HG03460 (cell line): ENCODE results near the gene NCK2.
"Not testable (repeated sequence)": the region's sequence is repeated elsewhere in the genome, so short reads cannot be mapped to it uniquely, and the experiment has no call there.

Experiments
- ATAC-seq: cut with Tn5 transposase; IDR thresholded peaks from one replicate; pipeline ENCODE4 v1.9.1; 2021; ENCODE audit not compliant: unreplicated experiment

The NCK2 gene

DNA sequence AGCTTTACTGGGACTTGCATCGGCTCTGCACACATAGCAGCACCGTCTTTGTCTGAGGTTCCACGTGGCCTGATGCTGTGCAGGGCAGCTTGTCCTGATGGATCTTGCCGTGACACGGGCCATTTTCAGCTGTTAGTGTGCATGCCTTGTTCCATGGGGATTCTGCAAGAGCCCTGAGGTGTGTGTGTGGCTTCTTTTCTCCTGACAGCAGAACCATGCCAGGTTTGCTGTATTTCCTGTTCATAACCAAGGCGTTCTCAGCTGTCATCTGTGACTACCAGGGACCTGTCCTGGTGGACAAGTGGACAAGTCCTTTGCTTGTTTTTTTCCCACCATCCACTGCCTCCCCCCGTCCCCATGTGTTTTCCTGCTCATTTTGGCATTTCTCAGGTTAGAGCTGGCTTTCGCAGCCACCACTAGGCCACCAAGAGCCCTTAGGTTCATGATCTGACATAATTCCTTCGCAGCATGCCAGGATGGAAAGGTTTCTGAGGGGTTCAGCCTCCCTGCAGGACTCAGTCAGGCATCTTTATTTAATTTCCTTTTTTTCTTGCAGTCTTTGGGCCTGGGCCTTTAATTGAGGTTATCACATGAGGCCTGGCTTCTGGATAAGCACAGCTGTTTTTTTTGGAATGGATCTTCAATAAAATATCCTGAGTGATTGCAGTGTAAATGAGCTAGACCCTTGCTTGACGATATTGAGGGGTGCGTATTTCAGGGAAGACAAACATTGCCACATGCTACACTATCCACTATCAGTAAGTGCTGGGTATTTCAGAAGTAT, 139.4 kb downstream of the NCK2 start:
- no peak for ATAC-seq

DNA sequence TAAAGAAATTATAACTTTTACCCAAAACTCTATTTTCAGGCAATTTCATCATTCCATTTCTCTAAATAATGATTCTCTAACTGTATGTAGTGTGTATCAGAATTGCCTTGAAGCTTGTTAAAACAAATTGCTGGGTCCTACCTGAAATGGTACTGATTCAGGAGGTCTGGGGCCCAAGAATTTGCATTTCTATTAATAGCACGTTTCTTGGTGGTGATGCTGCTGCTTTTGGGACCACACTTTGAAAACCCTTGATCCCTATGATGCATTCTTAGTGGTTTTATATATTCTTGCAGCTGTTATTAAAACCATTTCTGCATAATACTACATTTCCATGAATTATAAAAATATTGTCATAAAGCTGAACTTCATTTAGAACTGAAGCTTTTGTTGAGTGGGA, 140.7 kb downstream of the NCK2 start:
- no peak for ATAC-seq

DNA sequence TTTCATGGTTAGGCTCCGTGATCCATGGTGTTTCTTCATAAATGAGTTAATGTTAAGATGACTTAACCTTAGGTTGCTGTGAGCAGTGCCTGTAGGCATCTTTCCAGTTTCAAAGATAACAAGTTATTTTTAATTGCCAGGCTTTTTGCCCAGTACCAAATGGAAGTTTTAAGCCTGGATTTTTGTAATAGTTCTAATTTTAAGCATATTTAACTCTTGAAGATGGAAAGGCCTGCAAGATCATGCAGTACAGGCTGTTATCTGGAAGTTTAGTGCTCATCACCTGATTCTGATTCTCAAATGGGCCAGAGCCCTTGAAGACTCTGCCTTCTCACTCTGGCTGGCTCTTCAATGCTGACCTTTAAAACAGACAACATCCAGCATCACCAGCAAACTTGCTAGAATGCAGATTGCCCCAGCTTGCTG, 141.3 kb downstream of the NCK2 start:
- ATAC-seq, result no peak

DNA sequence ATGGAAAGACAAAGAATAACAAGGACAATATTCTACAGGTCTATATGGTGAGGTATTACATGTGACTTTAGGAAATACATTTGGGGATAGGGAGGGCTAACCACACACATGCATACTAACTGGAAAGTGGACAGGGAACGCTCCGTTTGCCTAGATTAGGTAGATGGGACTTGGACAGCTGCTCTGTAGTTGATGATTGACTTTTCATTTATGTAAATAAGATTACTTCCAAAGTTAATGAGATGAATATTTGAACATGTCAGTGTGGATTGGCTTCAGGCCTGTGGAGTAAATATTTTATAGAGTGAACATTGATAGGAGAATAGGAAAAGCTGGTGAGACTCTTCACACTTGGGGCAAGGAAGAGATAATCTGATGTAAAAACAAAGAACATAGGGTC, 142.0 kb downstream of the NCK2 start:
- no peak for ATAC-seq

DNA sequence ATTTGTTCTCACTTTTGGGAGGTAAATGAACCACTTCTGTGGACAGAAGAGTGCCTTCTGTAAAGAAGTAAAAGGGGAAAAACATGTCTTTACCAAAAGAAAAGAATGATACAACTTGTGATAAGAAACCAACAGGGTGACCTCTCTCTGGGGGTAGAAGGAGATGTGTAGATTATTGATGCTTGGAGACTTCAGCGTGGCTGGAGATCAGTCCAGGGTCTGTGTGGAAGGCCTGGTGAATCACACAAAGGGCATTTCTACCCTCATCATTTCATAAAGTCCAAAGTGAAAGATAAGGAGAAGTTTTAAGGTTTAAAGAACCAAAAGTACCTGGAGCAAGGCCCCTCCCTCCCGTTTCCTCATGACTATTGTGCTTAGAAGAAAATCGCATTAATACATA, 142.5 kb downstream of the NCK2 start:
- no peak for ATAC-seq

DNA sequence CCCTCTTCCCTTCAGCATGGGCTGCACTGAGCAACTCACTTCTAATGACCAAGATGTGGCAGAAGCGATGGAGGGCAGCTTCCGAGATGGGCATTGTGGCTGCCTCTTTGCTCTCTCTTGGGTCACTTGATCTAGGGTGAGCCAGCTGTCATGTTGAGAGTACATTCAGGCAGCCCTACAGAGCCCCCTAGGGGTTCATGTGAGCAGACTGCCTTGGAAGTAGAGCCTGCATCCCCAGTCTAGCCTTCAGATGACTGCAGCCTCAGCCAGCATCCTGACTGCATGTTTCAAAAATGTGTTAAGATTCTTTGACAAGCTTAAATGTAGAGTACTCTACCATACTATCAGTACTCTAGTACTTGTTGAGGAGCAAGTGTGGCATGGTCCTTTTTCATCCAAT, 143.9 kb downstream of the NCK2 start:
- no peak for ATAC-seq

DNA sequence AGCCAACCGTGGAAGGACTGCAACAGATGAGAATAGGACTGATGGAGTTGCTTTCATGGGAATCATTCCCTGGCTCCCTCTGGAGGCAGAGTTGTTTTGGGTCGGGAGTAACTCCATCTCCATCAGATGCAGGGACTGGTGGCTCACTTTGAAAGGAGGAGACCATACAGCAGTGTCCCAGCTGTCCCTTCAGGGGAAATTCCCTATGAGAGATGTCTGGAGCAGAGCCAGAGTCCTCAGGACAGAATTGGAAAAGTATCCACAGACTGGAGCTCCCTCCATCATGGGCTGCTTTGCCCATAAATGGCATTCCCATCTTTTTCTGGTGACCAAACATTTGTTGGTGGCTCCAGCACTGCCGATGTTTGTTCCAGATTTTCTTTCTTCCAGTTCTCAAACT, 144.3 kb downstream of the NCK2 start:
- no peak for ATAC-seq

DNA sequence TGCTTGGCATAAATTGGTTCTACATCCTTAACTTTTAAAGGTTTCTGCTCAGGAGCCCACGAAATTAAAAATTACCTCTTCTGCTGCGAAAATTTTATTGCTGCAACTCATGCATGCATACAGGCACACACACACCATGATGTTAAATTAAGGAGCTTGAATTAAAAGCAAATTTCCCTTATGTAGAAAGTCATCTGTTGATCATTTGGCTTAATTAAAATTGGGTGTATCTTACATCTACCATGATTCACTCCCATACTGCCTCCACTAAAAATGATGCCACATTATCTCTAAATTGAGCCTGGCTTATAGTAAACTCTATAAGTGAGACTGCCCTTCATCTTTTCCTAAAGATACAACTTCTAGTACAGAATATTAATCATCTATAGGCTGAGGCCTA, 145.4 kb downstream of the NCK2 start:
- ATAC-seq, result no peak

DNA sequence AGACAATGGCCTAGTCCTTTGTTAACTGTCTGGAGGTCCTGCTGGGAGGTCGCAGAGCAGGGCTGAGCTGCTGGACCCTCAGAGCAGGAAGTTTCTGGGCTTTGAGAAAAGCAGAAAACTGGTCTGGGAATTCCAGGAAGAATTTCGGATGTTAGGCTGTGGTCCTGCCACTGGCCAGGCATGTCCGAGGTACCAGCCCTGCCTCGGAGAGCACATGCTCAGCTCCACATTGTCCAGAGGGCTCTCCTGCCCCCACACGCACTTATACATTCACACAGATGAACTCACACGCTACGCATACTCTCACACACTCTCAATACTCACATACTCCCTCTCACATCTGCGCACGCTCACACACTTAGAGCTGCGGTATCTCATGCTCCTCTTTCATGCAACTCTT, 146.1 kb downstream of the NCK2 start:
- ATAC-seq, result no peak

DNA sequence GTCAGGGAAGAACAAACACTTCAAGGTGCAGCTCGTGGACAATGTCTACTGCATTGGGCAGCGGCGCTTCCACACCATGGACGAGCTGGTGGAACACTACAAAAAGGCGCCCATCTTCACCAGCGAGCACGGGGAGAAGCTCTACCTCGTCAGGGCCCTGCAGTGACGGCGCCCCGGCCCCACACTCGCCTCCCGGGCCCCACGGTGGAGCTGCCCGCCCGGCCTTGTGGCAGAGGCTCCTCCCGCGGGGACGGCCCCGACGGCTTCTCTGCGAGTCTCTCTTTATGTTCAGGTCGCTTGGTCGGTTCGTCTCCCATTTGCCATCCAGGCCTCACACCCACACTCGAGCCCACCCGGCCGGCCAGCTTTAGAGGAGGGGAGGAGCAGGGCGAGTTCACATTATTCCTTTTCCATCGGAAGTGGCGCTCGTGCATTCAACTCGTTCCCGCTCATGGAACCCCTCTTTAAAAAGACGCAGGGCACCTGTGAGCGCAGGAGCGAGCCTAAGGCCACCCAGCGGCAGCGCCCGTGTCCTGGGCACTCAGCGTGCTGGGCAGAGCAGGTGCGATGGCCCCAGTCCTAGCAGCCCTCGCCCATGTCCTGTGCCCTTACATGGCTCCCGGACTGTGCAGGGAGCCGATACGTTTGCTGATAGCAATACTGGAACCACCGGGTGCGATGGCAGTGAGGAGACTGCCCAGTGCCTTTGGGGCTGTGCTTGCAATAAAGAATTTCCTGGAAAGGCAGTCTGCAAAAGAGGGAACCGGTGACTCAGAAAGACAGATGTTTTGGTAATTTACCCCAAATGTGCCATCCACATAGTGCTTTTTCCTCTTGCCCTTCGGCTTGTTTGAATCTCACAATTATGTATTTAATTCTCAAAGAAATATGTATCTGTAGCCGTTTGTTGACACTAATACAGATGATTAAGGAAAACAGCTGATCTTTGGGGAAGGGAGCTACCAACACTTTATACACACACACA, 148.6 kb downstream of the NCK2 start:
- ATAC-seq, result no peak

DNA sequence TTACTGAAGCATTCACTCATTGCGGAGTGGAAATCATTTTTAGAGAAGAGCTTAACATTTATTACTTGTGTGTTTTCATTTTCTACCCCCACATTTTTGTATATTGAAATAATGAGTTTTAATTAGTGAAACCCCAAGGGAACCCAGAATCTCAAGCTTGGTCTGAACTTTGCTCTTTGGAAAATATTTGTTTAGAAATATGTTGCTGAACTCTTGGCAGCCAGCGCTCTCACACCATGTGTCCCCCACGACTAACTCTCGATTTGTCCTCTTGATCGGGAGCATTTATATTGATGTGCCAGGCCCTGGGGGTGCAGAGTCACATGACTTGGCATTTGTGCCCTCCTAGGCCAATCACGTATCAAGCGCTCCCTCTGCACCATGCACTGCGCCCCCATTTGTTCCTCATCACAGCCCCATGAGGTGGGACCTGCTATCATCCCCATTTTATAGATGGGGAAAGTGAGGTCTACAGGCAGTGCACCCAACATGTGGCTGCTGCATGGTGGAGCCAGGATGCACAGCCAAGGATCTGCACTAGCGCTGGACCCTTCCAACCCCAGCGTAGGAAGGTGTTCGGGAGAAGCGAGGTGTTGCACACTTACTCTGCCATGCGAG, 149.7 kb downstream of the NCK2 start:
- no peak for ATAC-seq

DNA sequence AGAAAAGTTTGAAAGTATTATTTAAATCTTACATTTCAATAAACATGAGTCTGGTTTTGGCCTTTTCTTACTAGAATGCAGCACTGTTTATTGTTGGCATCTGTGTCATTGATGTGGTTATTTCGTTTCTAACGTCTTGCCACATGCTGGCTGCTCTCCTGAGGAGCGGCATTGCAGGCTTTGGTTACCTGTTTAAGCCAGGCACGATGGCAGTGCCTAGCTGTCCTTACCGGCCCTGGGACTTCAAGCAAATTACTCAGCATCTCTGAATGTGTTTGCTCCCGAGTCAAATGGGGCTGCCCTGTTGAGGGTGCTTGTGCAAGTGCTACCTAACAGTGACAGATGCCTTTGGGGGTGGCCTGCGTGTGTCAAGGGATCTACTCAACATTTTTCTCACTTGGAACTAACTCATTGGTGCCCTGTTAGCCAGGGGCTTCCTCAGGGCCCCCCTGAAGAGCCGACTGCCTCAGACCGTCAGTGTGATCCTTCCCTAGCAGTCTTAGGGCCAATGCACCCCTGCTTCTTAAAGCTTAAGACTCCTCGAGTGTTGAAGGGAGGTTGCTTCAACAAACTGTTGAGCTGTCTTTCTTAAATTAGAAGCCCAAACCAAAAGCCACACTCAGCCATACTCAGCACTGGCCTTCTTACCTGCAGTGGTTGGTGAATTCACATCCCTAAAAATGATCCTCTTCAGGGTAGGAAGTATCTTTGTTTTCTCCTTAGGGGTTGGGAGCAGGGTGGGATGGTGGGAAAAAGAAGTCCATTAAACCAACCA, 151.5 kb downstream of the NCK2 start:
- ATAC-seq, result no peak

DNA sequence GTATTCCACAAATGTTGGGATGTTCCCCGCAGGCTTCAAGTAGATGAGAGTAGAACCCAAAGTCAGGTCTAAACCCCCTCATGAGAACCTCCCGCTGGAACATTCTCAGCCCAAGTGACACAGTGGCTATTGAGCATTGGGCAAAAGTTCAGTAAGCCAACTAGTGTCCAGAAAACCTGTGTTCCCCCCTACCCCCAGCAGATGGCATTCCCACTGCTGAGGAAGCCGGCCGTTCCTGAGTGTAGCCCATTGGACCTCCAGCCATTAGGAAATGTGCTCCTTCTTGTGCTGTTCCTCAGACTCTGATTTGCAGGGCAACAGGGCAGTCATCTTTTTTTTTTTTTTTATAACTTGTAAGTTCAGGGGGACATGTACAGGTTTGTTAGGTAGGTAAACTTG, 152.1 kb downstream of the NCK2 start:
- no peak for ATAC-seq

DNA sequence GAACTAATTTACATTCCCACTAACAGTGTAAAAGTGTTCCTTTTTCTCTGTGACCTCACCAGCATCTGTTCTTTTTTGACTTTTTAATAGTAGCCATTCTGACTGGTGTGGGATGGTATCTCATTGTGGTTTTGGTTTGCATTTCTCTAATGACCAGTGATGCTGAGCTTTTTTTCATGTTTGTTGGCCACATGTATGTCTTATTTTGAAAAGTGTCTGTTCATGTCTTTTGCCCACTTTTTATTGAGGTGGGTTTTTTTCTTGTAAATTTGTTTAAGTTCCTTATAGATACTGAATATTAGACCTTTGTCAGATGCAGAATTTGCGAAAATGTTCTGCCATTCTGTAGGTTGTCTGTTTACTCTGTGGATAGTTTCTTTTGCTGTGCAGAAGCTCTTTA, 153.0 kb downstream of the NCK2 start:
- ATAC-seq, result not testable (repeated sequence)

DNA sequence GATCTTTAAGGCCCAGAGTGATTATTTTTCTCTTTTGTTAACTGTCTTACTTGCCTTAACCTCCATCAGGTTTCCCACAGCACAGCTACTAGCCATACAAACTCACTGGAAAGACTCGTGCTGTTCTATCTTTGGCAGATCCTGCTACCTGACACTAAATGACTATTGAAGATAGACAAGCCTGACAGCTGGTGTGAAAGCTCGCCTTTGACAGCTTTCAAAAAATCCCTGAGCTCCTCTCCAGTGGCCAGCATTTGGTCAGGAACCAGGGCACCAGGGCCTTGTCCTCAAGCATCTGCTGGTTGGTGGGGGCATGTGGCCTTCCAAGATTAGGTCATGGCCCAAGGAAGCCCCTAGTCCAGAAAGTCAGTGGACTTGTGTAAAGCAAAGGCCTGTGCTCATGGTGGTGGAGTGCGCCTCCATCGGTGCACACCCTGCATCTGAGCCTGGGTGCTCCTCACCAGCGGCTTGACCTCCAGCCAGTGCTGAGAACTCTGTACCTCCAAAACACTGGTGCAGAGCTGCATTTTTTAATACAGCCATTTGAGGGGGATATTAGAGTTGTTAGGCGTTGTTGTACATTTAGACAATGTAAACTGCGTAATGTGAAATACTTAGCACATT, 158.5 kb downstream of the NCK2 start:
- no peak for ATAC-seq

DNA sequence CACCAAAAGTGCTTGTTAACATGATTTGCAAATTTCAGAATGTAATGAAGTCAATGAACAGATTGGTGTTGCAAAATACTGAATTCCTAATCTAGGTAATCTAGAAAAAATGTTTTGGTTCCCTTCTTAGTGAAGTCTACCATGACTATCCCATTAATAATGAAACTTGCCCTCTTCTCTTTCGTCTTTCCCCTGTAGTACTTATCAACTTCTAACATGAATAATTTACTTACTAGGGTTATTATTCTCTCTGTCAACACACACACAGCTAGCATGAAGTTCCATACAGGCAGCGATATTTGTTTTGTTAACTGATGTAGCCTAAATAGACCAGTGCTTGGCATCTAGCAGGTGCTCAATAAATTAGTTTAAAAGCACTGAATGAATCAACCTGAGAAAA, 160.2 kb downstream of the NCK2 start:
- peak; percentile 93 for ATAC-seq

DNA sequence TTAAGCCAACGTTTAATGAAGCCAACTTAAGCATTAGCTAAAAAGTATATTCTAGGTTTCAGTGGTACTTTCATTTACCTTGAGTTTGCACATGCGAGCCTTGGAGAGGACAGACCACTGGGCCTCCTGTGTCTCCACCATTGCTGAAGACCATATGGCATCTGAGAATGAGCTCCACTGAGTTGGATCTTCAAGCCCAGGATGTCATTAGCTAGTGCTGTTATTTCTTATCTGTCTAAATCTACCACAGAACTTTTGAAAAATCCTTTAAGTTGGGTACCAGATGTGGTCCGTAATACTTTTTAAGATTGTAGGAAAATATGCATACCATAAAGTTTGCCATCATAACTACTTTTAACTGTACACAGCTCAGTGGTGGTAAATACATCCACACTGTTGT, 161.8 kb downstream of the NCK2 start:
- ATAC-seq, result no peak

DNA sequence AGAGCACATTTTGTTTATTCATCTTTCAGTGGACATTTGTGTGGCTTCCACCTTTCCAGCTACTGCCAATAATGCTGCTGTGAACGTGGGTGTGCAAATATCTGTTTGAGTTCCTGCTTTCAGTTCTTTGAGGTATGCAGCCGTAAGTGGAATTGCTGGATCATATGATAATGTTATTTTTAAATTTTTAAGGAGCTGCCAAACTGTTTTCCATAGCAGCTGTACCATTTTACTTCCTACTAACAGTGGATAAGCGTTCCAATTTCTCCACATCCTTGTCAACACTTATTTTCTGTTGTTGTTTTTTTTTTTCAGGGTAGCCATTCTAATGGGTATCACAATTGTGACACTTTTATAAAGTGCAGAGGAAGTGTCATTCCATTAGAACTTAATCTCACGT, 162.5 kb downstream of the NCK2 start:
- ATAC-seq, result no peak

DNA sequence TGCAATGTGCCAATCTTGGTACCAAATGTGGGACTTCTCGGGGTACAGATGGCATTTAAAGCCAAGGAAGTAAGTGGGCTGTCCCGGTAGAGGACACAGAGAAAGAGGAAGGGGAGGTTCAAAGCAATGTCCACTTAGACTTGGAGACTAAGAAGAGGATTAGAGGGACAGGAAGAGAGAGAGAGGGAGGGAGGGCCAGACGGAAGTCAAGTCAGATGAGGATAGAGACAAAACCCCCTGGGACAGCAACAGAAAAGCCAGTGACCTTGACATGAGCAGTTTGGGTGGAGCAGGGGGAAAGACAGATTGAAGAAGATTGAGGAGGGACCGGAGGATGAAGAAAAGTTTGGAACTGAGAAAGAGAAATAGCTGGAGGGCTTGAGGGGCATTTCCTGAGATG, 164.5 kb downstream of the NCK2 start:
- no peak for ATAC-seq

DNA sequence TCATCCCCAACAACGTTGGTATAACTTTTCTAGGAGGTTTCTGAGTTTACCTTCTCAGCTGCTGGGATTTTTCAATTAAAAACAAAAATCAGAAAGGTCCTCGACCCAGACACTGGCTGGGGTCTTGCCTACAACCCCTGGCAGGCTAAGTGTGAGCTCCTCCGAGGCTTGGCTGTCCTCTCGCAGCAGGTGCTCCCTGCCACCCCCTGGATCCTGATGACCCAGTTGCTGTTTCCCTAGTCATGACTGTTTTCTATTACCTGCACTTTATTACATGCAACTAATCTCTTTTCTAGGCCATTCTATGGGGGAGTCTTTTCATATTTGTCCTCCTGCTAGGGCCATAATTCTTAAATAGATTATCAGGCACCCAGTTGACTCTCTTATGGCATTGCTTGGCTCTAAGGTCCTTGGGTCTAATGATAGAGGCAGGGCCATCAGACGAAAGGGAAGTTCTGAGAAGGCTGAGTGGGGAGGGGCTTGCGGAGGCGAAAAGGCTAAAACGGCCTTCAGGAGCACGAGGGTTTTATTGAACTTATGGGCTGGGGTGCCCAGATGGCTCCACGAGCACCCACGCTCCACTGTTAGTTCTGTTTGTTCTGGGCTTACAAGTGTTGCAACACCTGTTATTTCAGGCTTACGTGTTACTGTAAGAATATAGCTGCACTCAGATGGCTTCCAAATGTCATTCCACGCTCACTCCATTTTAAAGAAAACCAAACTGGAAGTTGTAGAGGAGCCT, 166.0 kb downstream of the NCK2 start:
- ATAC-seq, result no peak
